ENCODE data around the gene TTC13.

- TF ChIP-seq, protein P1, sequence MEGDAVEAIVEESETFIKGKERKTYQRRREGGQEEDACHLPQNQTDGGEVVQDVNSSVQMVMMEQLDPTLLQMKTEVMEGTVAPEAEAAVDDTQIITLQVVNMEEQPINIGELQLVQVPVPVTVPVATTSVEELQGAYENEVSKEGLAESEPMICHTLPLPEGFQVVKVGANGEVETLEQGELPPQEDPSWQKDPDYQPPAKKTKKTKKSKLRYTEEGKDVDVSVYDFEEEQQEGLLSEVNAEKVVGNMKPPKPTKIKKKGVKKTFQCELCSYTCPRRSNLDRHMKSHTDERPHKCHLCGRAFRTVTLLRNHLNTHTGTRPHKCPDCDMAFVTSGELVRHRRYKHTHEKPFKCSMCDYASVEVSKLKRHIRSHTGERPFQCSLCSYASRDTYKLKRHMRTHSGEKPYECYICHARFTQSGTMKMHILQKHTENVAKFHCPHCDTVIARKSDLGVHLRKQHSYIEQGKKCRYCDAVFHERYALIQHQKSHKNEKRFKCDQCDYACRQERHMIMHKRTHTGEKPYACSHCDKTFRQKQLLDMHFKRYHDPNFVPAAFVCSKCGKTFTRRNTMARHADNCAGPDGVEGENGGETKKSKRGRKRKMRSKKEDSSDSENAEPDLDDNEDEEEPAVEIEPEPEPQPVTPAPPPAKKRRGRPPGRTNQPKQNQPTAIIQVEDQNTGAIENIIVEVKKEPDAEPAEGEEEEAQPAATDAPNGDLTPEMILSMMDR (conservative IDR thresholded peaks at IDR 0.05; ENCODE audit: low read depth, low read length): no peak
- no peak for TF ChIP-seq EZH2phosphoT487 (IDR thresholded peaks at IDR 0.05; ENCODE audit: borderline replicate concordance, low read length)
Measured at GRCh38 chr1:231001892-231002291, 23.2 kb upstream of the TTC13 start.
